ENCODE measurements around the gene G0S2.

G0S2 gene

GRCh38 chr1:209710847-209711246 is 35.6 kb downstream of the G0S2 start:
- DNase-seq (ENCODE audit: low read depth in 1 of 2, low spot score in 1 of 2), result no peak
- H3K27me3 ChIP-seq (ENCODE audit: insufficient read depth, poor library complexity, severe bottlenecking), result peaks cover 3% of the 10 kb centered on the region
- TF ChIP-seq REST (IDR thresholded peaks at IDR 0.05; ENCODE audit: insufficient replicate concordance, low read depth) (no peak), GABPA (IDR thresholded peaks at IDR 0.05; ENCODE audit: low read depth) (no peak), SPI1 (IDR thresholded peaks at IDR 0.05; ENCODE audit: borderline replicate concordance, low read depth) (no peak), CTCF (IDR thresholded peaks at IDR 0.05; ENCODE audit: insufficient read depth, low read length) (no peak), POLR2AphosphoS5 (IDR thresholded peaks at IDR 0.05; ENCODE audit: low read depth) (no peak)
- H3K27ac ChIP-seq (replicated peaks), result no peak overlapping the region
- no peak overlapping the region for H3K4me3 ChIP-seq (replicated peaks; ENCODE audit: insufficient read depth, low read length)

- TF ChIP-seq CTCF (IDR thresholded peaks at IDR 0.05; ENCODE audit: insufficient read depth, low read length), result no peak
- TF ChIP-seq GABPA (IDR thresholded peaks at IDR 0.05; ENCODE audit: low read depth), result no peak
- TF ChIP-seq REST (IDR thresholded peaks at IDR 0.05; ENCODE audit: insufficient replicate concordance, low read depth), result no peak
- TF ChIP-seq POLR2AphosphoS5 (IDR thresholded peaks at IDR 0.05; ENCODE audit: low read depth), result no peak
- TF ChIP-seq SPI1 (IDR thresholded peaks at IDR 0.05; ENCODE audit: borderline replicate concordance, low read depth), result no peak
- Histone ChIP-seq H3K27me3 (ENCODE audit: insufficient read depth, poor library complexity, severe bottlenecking) (peaks cover 2% of the 10 kb centered on the region), H3K27ac (replicated peaks) (no peak overlapping the region), H3K4me3 (replicated peaks; ENCODE audit: insufficient read depth, low read length) (no peak overlapping the region)
- no peak for DNase-seq (ENCODE audit: low read depth in 1 of 2, low spot score in 1 of 2)
These were observed 39.1 kb downstream of the G0S2 start for GRCh38 chr1:209714338-209714737.

GRCh38 chr1:209715314-209715713 is 40.1 kb downstream of the G0S2 start:
- Histone ChIP-seq H3K27ac (replicated peaks) (no peak overlapping the region), H3K4me3 (replicated peaks; ENCODE audit: insufficient read depth, low read length) (no peak overlapping the region), H3K27me3 (ENCODE audit: insufficient read depth, poor library complexity, severe bottlenecking) (peaks cover 2% of the 10 kb centered on the region)
- DNase-seq (ENCODE audit: low read depth in 1 of 2, low spot score in 1 of 2), result no peak
- TF ChIP-seq SPI1 (IDR thresholded peaks at IDR 0.05; ENCODE audit: borderline replicate concordance, low read depth) (no peak), REST (IDR thresholded peaks at IDR 0.05; ENCODE audit: insufficient replicate concordance, low read depth) (no peak), POLR2AphosphoS5 (IDR thresholded peaks at IDR 0.05; ENCODE audit: low read depth) (no peak), CTCF (IDR thresholded peaks at IDR 0.05; ENCODE audit: insufficient read depth, low read length) (no peak), GABPA (IDR thresholded peaks at IDR 0.05; ENCODE audit: low read depth) (no peak)

Measured in HL-60 (cell line).